Esophagus muscularis mucosa (tissue), 4 donors: ENCODE measurements around the gene BRSK2. TPM values are rescaled to one million over a fixed set of nuclear protein-coding genes. Genes with fewer than 3 reads are reported as not detected.

Experiments
- DNase-seq: peaks from one replicate; pipeline ENCODE4 v3.0.0-alpha.2; 2017; ENCODE audit errors: extremely low spot score
- H3K27ac ChIP-seq, 4 donors: fragments of 200-600 bp; sonication (generic); replicated peaks in 1 of 4; 1 replicate in 3 of 4; 2 replicates in 1 of 4; pipeline ENCODE4 v1.5.1; 2016 to 2019; ENCODE audit warnings: mild to moderate bottlenecking in 1 of 4
- H3K27me3 ChIP-seq, 4 donors: fragments of 200-600 bp; sonication (generic); one replicate each; pipeline versions ENCODE4 v1.5.1 to v1.6.0; 2016 to 2019
- H3K36me3 ChIP-seq, 4 donors: fragments of 200-600 bp; sonication (generic); one replicate each; pipeline ENCODE4 v1.5.1; 2016 to 2019
- H3K4me1 ChIP-seq, 4 donors: fragments of 200-600 bp; sonication (generic); one replicate each; pipeline ENCODE4 v1.5.1; 2016 to 2019
- H3K4me3 ChIP-seq, 4 donors: fragments of 200-600 bp; sonication (generic); 1 replicate in 2 of 4; 2 replicates in 2 of 4; pipeline ENCODE4 v1.5.1; 2016 to 2019; ENCODE audit warnings: mild to moderate bottlenecking in 4 of 4, moderate library complexity in 1 of 4
- H3K9me3 ChIP-seq, 4 donors: fragments of 200-600 bp; sonication (generic); 1 replicate in 3 of 4; 2 replicates in 1 of 4; pipeline ENCODE4 v1.5.1; 2016 to 2019
- CTCF ChIP-seq, 3 experiments: fragments of 200-600 bp in 2 of 3; fragments of 450-650 bp in 1 of 3; sonication (generic) in 2 of 3; IDR thresholded peaks; one replicate each; pipeline ENCODE4 v1.5.1; 2017 to 2019; ENCODE audit warnings: antibody characterized with exemption in 3 of 3, mild to moderate bottlenecking in 2 of 3, moderate library complexity in 1 of 3
- EP300 ChIP-seq: sonication (generic); formaldehyde crosslinking; IDR thresholded peaks from one replicate; pipeline ENCODE4 v1.6.1; 2017; ENCODE audit warnings: antibody characterized with exemption
- POLR2A ChIP-seq: fragments of 450-650 bp; IDR thresholded peaks from one replicate; pipeline ENCODE4 v1.6.1; 2017; ENCODE audit warnings: antibody characterized with exemption, moderate library complexity, mild to moderate bottlenecking, low read depth
- POLR2AphosphoS5 ChIP-seq, 2 donors: sonication (generic); formaldehyde crosslinking; IDR thresholded peaks; one replicate each; pipeline ENCODE4 v1.6.1; 2017; ENCODE audit warnings: antibody characterized with exemption in 2 of 2
- WGBS: methylation state at CpG from one replicate; pipeline ENCODE4 v1.1.5; 2018; 5-methylcytosine and 5-hydroxymethylcytosine counted together
- intact Hi-C: fragments of 100-400 bp; cut with DNase I; formaldehyde crosslinking; loops from one replicate; pipeline ENCODE4 v1.15.1; 2023
- total RNA-seq, 4 donors: library from RNA; depleted of rRNA; stranded (reverse); fragments of >200 nt; gene quantifications; one replicate each; pipeline versions ENCODE4 v1.1.0 to v1.2.1, GENCODE V29; 2016

The BRSK2 gene
- total RNA-seq, 4 donors from 2014 or later, result 1.0 to 3.3 (median 2.8) TPM

GRCh38 chr11:1398528-1399235, 8.9 kb downstream of the BRSK2 start:
- TF ChIP-seq EP300, result no peak
- TF ChIP-seq POLR2AphosphoS5 (IDR thresholded peaks at IDR 0.05), result no peak
- TF ChIP-seq POLR2A, result no peak
- TF ChIP-seq CTCF (IDR thresholded peaks at IDR 0.05), result no peak
- intact Hi-C loops, result no loop called here
- 93% methylated on average over 13 of the region's 23 CpGs for WGBS
- no peaks in the 10 kb centered on the region for H3K9me3 ChIP-seq
- DNase-seq, result no peak
- H3K4me1 ChIP-seq, result peaks cover 0 to 7% (median 0%) of the 10 kb centered on the region in 4 donors
- H3K27ac ChIP-seq, result no peak overlapping the region
- H3K36me3 ChIP-seq, result no peaks in the 10 kb centered on the region
- no peak overlapping the region for H3K4me3 ChIP-seq
- peaks cover 0 to 94% (median 5%) of the 10 kb centered on the region in 4 donors for H3K27me3 ChIP-seq

- Histone ChIP-seq H3K36me3 (no peaks in the 10 kb centered on the region), H3K27ac (no peak overlapping the region), H3K4me3 (no peak overlapping the region), H3K9me3 (no peaks in the 10 kb centered on the region), H3K4me1 (peaks cover 0 to 7% (median 0%) of the 10 kb centered on the region in 4 donors), H3K27me3 (peaks cover 0 to 98% (median 5%) of the 10 kb centered on the region in 4 donors)
- WGBS, result 59% methylated on average over 18 of the region's 34 CpGs
- no peak for TF ChIP-seq EP300
- TF ChIP-seq CTCF (IDR thresholded peaks at IDR 0.05), result no peak
- TF ChIP-seq POLR2AphosphoS5 (IDR thresholded peaks at IDR 0.05), result no peak
- no peak for TF ChIP-seq POLR2A
- DNase-seq, result no peak
- intact Hi-C loops, result no loop called here
These were observed 9.9 kb downstream of the BRSK2 start for GRCh38 chr11:1399386-1400316.

- H3K36me3 ChIP-seq, result no peaks in the 10 kb centered on the region
- no peak overlapping the region for H3K4me3 ChIP-seq
- H3K9me3 ChIP-seq, result no peaks in the 10 kb centered on the region
- H3K27ac ChIP-seq, result no peak overlapping the region
- 83% methylated on average over 15 of the region's 30 CpGs for WGBS
- peaks cover 0 to 7% (median 0%) of the 10 kb centered on the region in 4 donors for H3K4me1 ChIP-seq
- H3K27me3 ChIP-seq, result peaks cover 0 to 97% (median 4%) of the 10 kb centered on the region in 4 donors
- intact Hi-C loops, result no loop called here
- no peak for TF ChIP-seq POLR2AphosphoS5 (IDR thresholded peaks at IDR 0.05)
- no peak for TF ChIP-seq EP300
- no peak for TF ChIP-seq POLR2A
- no peak for TF ChIP-seq CTCF (IDR thresholded peaks at IDR 0.05)
- DNase-seq, result no peak
These were observed 10.8 kb downstream of the BRSK2 start for GRCh38 chr11:1400317-1401170.

- Histone ChIP-seq H3K27me3 (peaks cover 0 to 92% (median 0%) of the 10 kb centered on the region in 4 donors), H3K27ac (no peak overlapping the region), H3K36me3 (no peaks in the 10 kb centered on the region), H3K4me1 (peaks cover 0 to 7% (median 0%) of the 10 kb centered on the region in 4 donors), H3K9me3 (no peaks in the 10 kb centered on the region), H3K4me3 (no peak overlapping the region)
- no peak for TF ChIP-seq POLR2A
- no peak for TF ChIP-seq CTCF (IDR thresholded peaks at IDR 0.05)
- TF ChIP-seq POLR2AphosphoS5 (IDR thresholded peaks at IDR 0.05), result no peak
- TF ChIP-seq EP300, result no peak
- intact Hi-C loops, result no loop called here
- 85% methylated on average over 8 of the region's 11 CpGs for WGBS
- DNase-seq, result no peak
These were observed 11.4 kb downstream of the BRSK2 start for GRCh38 chr11:1401171-1401445.
